GM23338 (cell line): ENCODE measurements around the gene SLC17A5. TPM values are rescaled to one million over a fixed set of nuclear protein-coding genes. Genes with fewer than 3 reads are reported as not detected.
"Not testable (repeated sequence)": the region's sequence is repeated elsewhere in the genome, so short reads cannot be mapped to it uniquely, and the experiment has no call there.

Source experiments
- ATAC-seq: fragments of 200-7000 bp; cut with Tn5 transposase; 3 replicates; pipeline ENCODE4 v1.9.1; 2020
- DNase-seq: peaks from one replicate; pipeline ENCODE4 v3.0.0-alpha.2; 2015; ENCODE audit warnings: low spot score
- H2AFZ ChIP-seq: fragments of 200-600 bp; sonication (generic); 2 replicates; pipeline ENCODE4 v1.8.0; 2016; ENCODE audit warnings: antibody characterized with exemption, mild to moderate bottlenecking, moderate library complexity
- H3F3A ChIP-seq: fragments of 200-600 bp; sonication (generic); replicated peaks from 2 replicates; pipeline ENCODE4 v1.8.0; 2017; ENCODE audit warnings: antibody characterized with exemption, mixed run types, low read depth
- H3K27ac ChIP-seq: fragments of 200-600 bp; sonication (generic); 2 replicates; pipeline ENCODE4 v1.6.1; 2016; ENCODE audit warnings: low read depth
- H3K27me3 ChIP-seq: fragments of 200-600 bp; sonication (generic); 2 replicates; pipeline ENCODE4 v1.8.0; 2016; ENCODE audit warnings: mild to moderate bottlenecking, mixed run types, moderate library complexity; ENCODE audit not compliant: insufficient read depth
- H3K36me3 ChIP-seq: fragments of 200-600 bp; sonication (generic); 2 replicates; pipeline ENCODE4 v1.8.0; 2016; ENCODE audit warnings: mild to moderate bottlenecking; ENCODE audit not compliant: insufficient read depth
- H3K4me1 ChIP-seq: fragments of 200-600 bp; sonication (generic); 2 replicates; pipeline ENCODE4 v1.8.0; 2016; ENCODE audit warnings: mild to moderate bottlenecking, moderate library complexity; ENCODE audit not compliant: insufficient read depth
- H3K4me2 ChIP-seq: fragments of 200-600 bp; sonication (generic); 2 replicates; pipeline ENCODE4 v1.7.1; 2017; ENCODE audit warnings: mixed run types
- H3K4me3 ChIP-seq: fragments of 200-600 bp; sonication (generic); 2 replicates; pipeline ENCODE4 v1.6.1; 2016; ENCODE audit warnings: mixed run types
- H3K79me2 ChIP-seq: fragments of 200-600 bp; sonication (generic); replicated peaks from 2 replicates; pipeline ENCODE4 v1.8.0; 2017; ENCODE audit warnings: mild to moderate bottlenecking; ENCODE audit not compliant: insufficient read depth
- H3K9me2 ChIP-seq: fragments of 200-600 bp; sonication (generic); 2 replicates; pipeline ENCODE4 v1.8.0; 2017; ENCODE audit not compliant: insufficient read depth
- H4K20me1 ChIP-seq: fragments of 200-600 bp; sonication (generic); replicated peaks from 2 replicates; pipeline ENCODE4 v1.8.0; 2017; ENCODE audit warnings: mild to moderate bottlenecking; ENCODE audit not compliant: insufficient read depth
- H3K27ac Mint-ChIP-seq: 2 replicates; pipeline ENCODE4 v1.8.0; 2020; ENCODE audit warnings: inconsistent platforms, mild to moderate bottlenecking, moderate library complexity, mixed read lengths
- H3K27me3 Mint-ChIP-seq: 3 replicates; pipeline ENCODE4 v1.8.0; 2022; ENCODE audit warnings: low read depth, mild to moderate bottlenecking, moderate library complexity, mixed read lengths, inconsistent platforms; ENCODE audit not compliant: insufficient read depth, poor library complexity
- H3K36me3 Mint-ChIP-seq: 3 replicates; pipeline ENCODE4 v1.8.0; 2021; ENCODE audit warnings: low read depth, mild to moderate bottlenecking, inconsistent platforms, moderate library complexity, mixed read lengths
- H3K4me1 Mint-ChIP-seq: 3 replicates; pipeline ENCODE4 v1.8.0; 2020; ENCODE audit warnings: mild to moderate bottlenecking, inconsistent platforms, mixed read lengths
- H3K4me3 Mint-ChIP-seq: 3 replicates; pipeline ENCODE4 v1.8.0; 2021; ENCODE audit warnings: moderate library complexity, mild to moderate bottlenecking, inconsistent platforms, mixed read lengths
- H3K9me3 Mint-ChIP-seq: 3 replicates; pipeline ENCODE4 v1.8.0; 2020; ENCODE audit warnings: moderate library complexity, mild to moderate bottlenecking, inconsistent platforms, mixed read lengths
- CREB1 ChIP-seq: fragments of 250-450 bp; sonication (Bioruptor Pico); IDR thresholded peaks from 2 replicates; pipeline ENCODE4 v1.5.0; 2020; ENCODE audit warnings: low read depth, mild to moderate bottlenecking, moderate library complexity
- CTCF ChIP-seq, 2 experiments: fragments of 200-600 bp in 1 of 2; sonication (generic) in 1 of 2; conservative IDR thresholded peaks; 2 replicates each; pipeline versions ENCODE4 v1.5.1 to v1.6.1; 2016 to 2017; ENCODE audit warnings: antibody characterized with exemption in 2 of 2, low read depth in 2 of 2, mild to moderate bottlenecking in 2 of 2, moderate library complexity in 1 of 2
- ETS1 ChIP-seq: IDR thresholded peaks from 2 replicates; pipeline ENCODE4 v1.6.1; 2016; ENCODE audit warnings: antibody characterized with exemption
- POLR2AphosphoS5 ChIP-seq: IDR thresholded peaks from 2 replicates; pipeline ENCODE4 v1.6.1; 2016; ENCODE audit warnings: antibody characterized with exemption, low read depth
- STAT1 ChIP-seq: IDR thresholded peaks from one replicate; pipeline ENCODE4 v1.6.1; 2016; ENCODE audit warnings: antibody characterized with exemption; ENCODE audit not compliant: unreplicated experiment
- ZNF114 ChIP-seq: fragments of 250-450 bp; sonication (Bioruptor Pico); IDR thresholded peaks from 2 replicates; pipeline ENCODE4 v1.5.0; 2020; ENCODE audit warnings: mild to moderate bottlenecking, moderate library complexity
- ZNF331 ChIP-seq: fragments of 250-450 bp; sonication (Bioruptor Pico); IDR thresholded peaks from 2 replicates; pipeline ENCODE4 v1.5.0; 2020; ENCODE audit warnings: low read depth, mild to moderate bottlenecking, moderate library complexity
- polyA plus RNA-seq: library from polyadenylated mRNA; unstranded; fragments of >200 nt; fragmentation: Nextera tagmentation; extraction: Ambion mirVana; gene quantifications from 2 replicates; pipeline ENCODE4 v1.2.1, GENCODE V29; 2016
- total RNA-seq: library from RNA; depleted of rRNA; stranded (reverse); fragments of >200 nt; shearing (Covaris generic); gene quantifications from 2 replicates; pipeline ENCODE4 v1.2.3, GENCODE V29; 2014

The SLC17A5 gene
- total and polyA plus RNA-seq, 2 experiments from 2014 or later = 9.2 to 17.7 TPM

GRCh38 chr6:73559399-73559794 lies 94.4 kb downstream of the SLC17A5 start:
- H3K4me2 ChIP-seq, H3K4me3 Mint-ChIP-seq, H3K27ac ChIP-seq, H3K4me3 ChIP-seq, H3K27me3 Mint-ChIP-seq, DNase-seq, H3K36me3 ChIP-seq, H3K27ac Mint-ChIP-seq, H3F3A ChIP-seq, H3K9me2 ChIP-seq, H3K36me3 Mint-ChIP-seq, H3K27me3 ChIP-seq, ATAC-seq, H3K79me2 ChIP-seq, H4K20me1 ChIP-seq, H3K9me3 Mint-ChIP-seq: not testable (repeated sequence)
- 0 out of 2 replicates have a peak overlapping the region, but pooled peaks have one; percentile 32 for H2AFZ ChIP-seq
- H3K4me1 Mint-ChIP-seq = peaks cover 31% of the 10 kb centered on the region
- peaks cover 13% of the 10 kb centered on the region for H3K4me1 ChIP-seq

- no peaks in the 10 kb centered on the region; the same call in 2 of the 3 replicates for H3K9me3 Mint-ChIP-seq
- Histone ChIP-seq H3K4me2 (no peak overlapping the region), H3K27me3 (no peaks in the 10 kb centered on the region), H3K79me2 (no peaks in the 10 kb centered on the region), H2AFZ (peak overlapping the region; percentile 53), H3K9me2 (no peaks in the 10 kb centered on the region), H3K36me3 (no peaks in the 10 kb centered on the region), H3K4me3 (no peak overlapping the region), H3K27ac (no peak overlapping the region), H4K20me1 (no peaks in the 10 kb centered on the region), H3K4me1 (peaks cover 13% of the 10 kb centered on the region), H3F3A (no peaks in the 10 kb centered on the region)
- H3K4me3 Mint-ChIP-seq = no peak overlapping the region
- no peak overlapping the region for H3K27ac Mint-ChIP-seq
- peaks cover 30% of the 10 kb centered on the region for H3K4me1 Mint-ChIP-seq
- peak in 1 of 2 experiments; percentile 27; a peak in 2 of 4 replicates for TF ChIP-seq CTCF (conservative IDR thresholded peaks at IDR 0.05; ENCODE audit: low read depth in 2 of 2)
- TF ChIP-seq ETS1 = no peak
- TF ChIP-seq POLR2AphosphoS5 = no peak
- TF ChIP-seq ZNF331 (CRISPR knock-in tag) = no peak
- TF ChIP-seq CREB1 (CRISPR knock-in tag) = no peak
- no peak for TF ChIP-seq STAT1
- TF ChIP-seq ZNF114 = no peak
- peaks cover 5% of the 10 kb centered on the region for H3K27me3 Mint-ChIP-seq
- ATAC-seq (peak; percentile 91), DNase-seq (peak; percentile 57)
- no peaks in the 10 kb centered on the region for H3K36me3 Mint-ChIP-seq
Measured at GRCh38 chr6:73558624-73559398, 95.0 kb downstream of the SLC17A5 start.
